HG03135 (cell line): ENCODE measurements around the gene MYO1B.

Experiments used
- ATAC-seq: cut with Tn5 transposase; IDR thresholded peaks from one replicate; pipeline ENCODE4 v1.9.1; 2021; ENCODE audit warnings: mild to moderate bottlenecking, moderate library complexity; ENCODE audit not compliant: unreplicated experiment

MYO1B gene

GRCh38 chr2:191355170-191355758 is 110.1 kb downstream of the MYO1B start:
- no peak for ATAC-seq

- no peak for ATAC-seq
Measured at GRCh38 chr2:191357678-191358077, 112.5 kb downstream of the MYO1B start.

GRCh38 chr2:191358325-191359025 is 113.3 kb downstream of the MYO1B start:
- no peak for ATAC-seq

- ATAC-seq: no peak
Measured at GRCh38 chr2:191359133-191359532, 113.9 kb downstream of the MYO1B start.

GRCh38 chr2:191360918-191361317 is 115.7 kb downstream of the MYO1B start:
- ATAC-seq: no peak

- no peak for ATAC-seq
Measured at GRCh38 chr2:191362841-191363240, 117.6 kb downstream of the MYO1B start.

- ATAC-seq: no peak
Measured at GRCh38 chr2:191363267-191363666, 118.1 kb downstream of the MYO1B start.

GRCh38 chr2:191365089-191365488 is 119.9 kb downstream of the MYO1B start:
- ATAC-seq: no peak

GRCh38 chr2:191366199-191366598 is 121.0 kb downstream of the MYO1B start:
- ATAC-seq: no peak

- no peak for ATAC-seq
Measured at GRCh38 chr2:191369034-191369433, 123.8 kb downstream of the MYO1B start.

- no peak for ATAC-seq
Measured at GRCh38 chr2:191374366-191374765, 129.2 kb downstream of the MYO1B start.

- ATAC-seq: no peak
Measured at GRCh38 chr2:191374939-191375338, 129.7 kb downstream of the MYO1B start.

GRCh38 chr2:191376981-191377629 is 131.9 kb downstream of the MYO1B start:
- ATAC-seq: no peak

GRCh38 chr2:191379375-191379774 is 134.2 kb downstream of the MYO1B start:
- ATAC-seq: no peak

- no peak for ATAC-seq
Measured at GRCh38 chr2:191382801-191383200, 137.6 kb downstream of the MYO1B start.

GRCh38 chr2:191383486-191383885 is 138.3 kb downstream of the MYO1B start:
- no peak for ATAC-seq

- no peak for ATAC-seq
Measured at GRCh38 chr2:191384829-191385228, 139.6 kb downstream of the MYO1B start.

- no peak for ATAC-seq
Measured at GRCh38 chr2:191385416-191386160, 140.4 kb downstream of the MYO1B start.

- ATAC-seq: no peak
Measured at GRCh38 chr2:191386938-191387536, 141.8 kb downstream of the MYO1B start.

GRCh38 chr2:191389288-191389687 is 144.1 kb downstream of the MYO1B start:
- no peak for ATAC-seq

GRCh38 chr2:191391171-191391570 is 146.0 kb downstream of the MYO1B start:
- ATAC-seq: no peak
